ENCODE measurements around the gene CD2AP. TPM values are rescaled to one million over a fixed set of nuclear protein-coding genes. Genes with fewer than 3 reads are reported as not detected.

Gene CD2AP
- total RNA-seq, 1 donor from 2014 or later = 12.5 TPM

- Mint-ChIP-seq H3K4me1 (no peaks in the 10 kb centered on the region), H3K9me3 (no peaks in the 10 kb centered on the region), H3K36me3 (ENCODE audit: low read depth) (no peaks in the 10 kb centered on the region), H3K27me3 (ENCODE audit: low read depth) (no peaks in the 10 kb centered on the region), H3K4me3 (no peak overlapping the region), H3K27ac (ENCODE audit: unreplicated experiment) (no peak overlapping the region)
- TF ChIP-seq CTCF (conservative IDR thresholded peaks at IDR 0.05) = no peak
- DNase-seq (ENCODE audit: low read depth, low spot score) = no peak
Measured at GRCh38 chr6:47490676-47491075, 13.1 kb downstream of the CD2AP start.

- no peaks in the 10 kb centered on the region for H3K4me1 Mint-ChIP-seq
- H3K36me3 Mint-ChIP-seq (ENCODE audit: low read depth) = no peaks in the 10 kb centered on the region
- H3K27me3 Mint-ChIP-seq (ENCODE audit: low read depth) = no peaks in the 10 kb centered on the region
- no peak for TF ChIP-seq CTCF (conservative IDR thresholded peaks at IDR 0.05)
- H3K4me3 Mint-ChIP-seq = no peak overlapping the region
- H3K27ac Mint-ChIP-seq (ENCODE audit: unreplicated experiment) = no peak overlapping the region
- DNase-seq (ENCODE audit: low read depth, low spot score) = no peak
- H3K9me3 Mint-ChIP-seq = no peaks in the 10 kb centered on the region
Measured at GRCh38 chr6:47492355-47492754, 14.8 kb downstream of the CD2AP start.

- peaks cover 2% of the 10 kb centered on the region for H3K4me1 Mint-ChIP-seq
Measured at GRCh38 chr6:47495207-47495606, 17.6 kb downstream of the CD2AP start.

GRCh38 chr6:47495954-47496545 is 18.5 kb downstream of the CD2AP start:
- TF ChIP-seq CTCF (conservative IDR thresholded peaks at IDR 0.05) = no peak
- H3K27me3 Mint-ChIP-seq (ENCODE audit: low read depth) = no peaks in the 10 kb centered on the region
- H3K27ac Mint-ChIP-seq (ENCODE audit: unreplicated experiment) = no peak overlapping the region
- peaks cover 5% of the 10 kb centered on the region for H3K4me1 Mint-ChIP-seq
- no peak for DNase-seq (ENCODE audit: low read depth, low spot score)
- peaks cover 2% of the 10 kb centered on the region for H3K9me3 Mint-ChIP-seq
- no peaks in the 10 kb centered on the region for H3K36me3 Mint-ChIP-seq (ENCODE audit: low read depth)
- H3K4me3 Mint-ChIP-seq = no peak overlapping the region

More at GRCh38 chr6:47495207-47495606, 17.6 kb downstream of the CD2AP start:
- no peak for DNase-seq (ENCODE audit: low read depth, low spot score)
- no peaks in the 10 kb centered on the region for H3K36me3 Mint-ChIP-seq (ENCODE audit: low read depth)
- peaks cover 2% of the 10 kb centered on the region for H3K9me3 Mint-ChIP-seq
- TF ChIP-seq CTCF (conservative IDR thresholded peaks at IDR 0.05) = no peak
- no peaks in the 10 kb centered on the region for H3K27me3 Mint-ChIP-seq (ENCODE audit: low read depth)
- no peak overlapping the region for H3K4me3 Mint-ChIP-seq
- H3K27ac Mint-ChIP-seq (ENCODE audit: unreplicated experiment) = no peak overlapping the region

- H3K9me3 Mint-ChIP-seq = peaks cover 2% of the 10 kb centered on the region
- peaks cover 9% of the 10 kb centered on the region for H3K4me1 Mint-ChIP-seq
Measured at GRCh38 chr6:47496935-47497579, 19.5 kb downstream of the CD2AP start.

More at GRCh38 chr6:47496935-47497579, 19.5 kb downstream of the CD2AP start:
- Mint-ChIP-seq H3K4me3 (no peak overlapping the region), H3K36me3 (ENCODE audit: low read depth) (peaks cover 2% of the 10 kb centered on the region), H3K27ac (ENCODE audit: unreplicated experiment) (no peak overlapping the region), H3K27me3 (ENCODE audit: low read depth) (no peaks in the 10 kb centered on the region)
- DNase-seq (ENCODE audit: low read depth, low spot score) = no peak
- TF ChIP-seq CTCF (conservative IDR thresholded peaks at IDR 0.05) = no peak

All from neural crest cell (in vitro differentiated cells).